ENCODE results near the gene SSR4.

GRCh38 chrX:153765138-153766079 is 29.1 kb upstream of the SSR4 start:
- TF ChIP-seq EZH2phosphoT487 (IDR thresholded peaks at IDR 0.05; ENCODE audit: low read depth, severe bottlenecking, unreplicated experiment) (no peak), CTCF (IDR thresholded peaks at IDR 0.05; ENCODE audit: poor library complexity) (no peak)

All from hepatocyte (in vitro differentiated cells).